H1 (cell line): Measurements from ENCODE around the gene LCLAT1. TPM values are rescaled to one million over a fixed set of nuclear protein-coding genes. Genes with fewer than 3 reads are reported as not detected.

Experiments
- CTCF ChIA-PET: fragments of 300-600 bp; sonication (Branson Sonifier 250); formaldehyde crosslinking; loops from one replicate; lab custom pipeline; 2021; ENCODE audit not compliant: partially characterized antibody; lab: Charles Lee
- POLR2A ChIA-PET: fragments of 300-600 bp; sonication (Branson Sonifier 250); formaldehyde crosslinking; loops from one replicate; lab custom pipeline; 2021; ENCODE audit warnings: inconsistent platforms; ENCODE audit not compliant: partially characterized antibody; lab: Charles Lee
- DNase-seq, 2 experiments: peaks; one replicate each; pipeline versions ENCODE4 v3.0.0 to v3.0.0-alpha.2; 2010 to 2022; ENCODE audit warnings: low spot score in 2 of 2, low read depth in 1 of 2, mixed read lengths in 1 of 2
- FAIRE-seq: peaks from 2 replicates; lab custom pipeline; 2011; peaks lifted over from hg19 to GRCh38; lab: Jason Lieb, UNC
- H2AFZ ChIP-seq: 2 replicates; pipeline ENCODE4 v1.8.1; 2012; ENCODE audit warnings: low read length, inconsistent platforms
- H2AK5ac ChIP-seq: 2 replicates; pipeline ENCODE4 v1.6.1; 2013; ENCODE audit warnings: low read depth, low read length
- H2BK120ac ChIP-seq: replicated peaks from 2 replicates; pipeline ENCODE3; 2013; ENCODE audit warnings: low read depth, low read length, inconsistent platforms
- H2BK12ac ChIP-seq: 2 replicates; pipeline ENCODE4 v1.6.1; 2013; ENCODE audit warnings: low read depth, low read length
- H2BK15ac ChIP-seq: 2 replicates; pipeline ENCODE4 v1.6.1; 2013; ENCODE audit warnings: low read length
- H2BK20ac ChIP-seq: 2 replicates; pipeline ENCODE4 v1.6.1; 2013; ENCODE audit warnings: low read length
- H2BK5ac ChIP-seq: 2 replicates; pipeline ENCODE4 v1.6.1; 2013; ENCODE audit warnings: low read depth, low read length
- H3K14ac ChIP-seq: 2 replicates; pipeline ENCODE4 v1.6.1; 2013; ENCODE audit warnings: inconsistent platforms; ENCODE audit not compliant: insufficient read length
- H3K18ac ChIP-seq: 2 replicates; pipeline ENCODE4 v1.6.1; 2013; ENCODE audit warnings: low read length; ENCODE audit errors: extremely low read depth
- H3K23ac ChIP-seq: 2 replicates; pipeline ENCODE4 v1.6.1; 2013; ENCODE audit warnings: inconsistent platforms; ENCODE audit not compliant: insufficient read length
- H3K23me2 ChIP-seq: 2 replicates; pipeline ENCODE4 v1.6.1; 2013; ENCODE audit warnings: low read depth, low read length
- H3K27ac ChIP-seq: 2 replicates; pipeline ENCODE4 v1.6.1; 2011; ENCODE audit warnings: low read depth, low read length, inconsistent platforms
- H3K27me3 ChIP-seq, 4 experiments: replicated peaks in 1 of 4; 1 replicate in 1 of 4; 2 replicates in 3 of 4; pipeline versions ENCODE4 v1.6.1 to v1.8.1; 2011 to 2013; ENCODE audit warnings: low read length in 3 of 4, mild to moderate bottlenecking in 3 of 4, inconsistent platforms in 2 of 4, mixed read lengths in 2 of 4, moderate library complexity in 1 of 4; ENCODE audit not compliant: control insufficient read depth in 3 of 4, insufficient read depth in 3 of 4; ENCODE audit errors: extremely low read depth in 1 of 4
- H3K36me3 ChIP-seq, 4 experiments: 2 replicates each; pipeline versions ENCODE4 v1.6.1 to v1.8.1; 2011 to 2013; ENCODE audit warnings: mild to moderate bottlenecking in 4 of 4, low read length in 3 of 4, moderate library complexity in 2 of 4, control low read depth in 1 of 4, inconsistent platforms in 1 of 4; ENCODE audit not compliant: insufficient read depth in 4 of 4, control insufficient read depth in 2 of 4
- H3K4ac ChIP-seq: replicated peaks from 2 replicates; pipeline ENCODE3; 2013; ENCODE audit warnings: low read length, low read depth, mixed read lengths, inconsistent platforms; ENCODE audit not compliant: insufficient read length
- H3K4me1 ChIP-seq, 4 experiments: replicated peaks in 1 of 4; 1 replicate in 1 of 4; 2 replicates in 3 of 4; pipeline versions ENCODE4 v1.6.1 to v1.8.1; 2011 to 2013; ENCODE audit warnings: low read length in 3 of 4, inconsistent platforms in 2 of 4, mixed read lengths in 1 of 4; ENCODE audit not compliant: insufficient read depth in 4 of 4, control insufficient read depth in 3 of 4
- H3K4me2 ChIP-seq, 2 experiments: 2 replicates each; pipeline versions ENCODE4 v1.6.1 to v1.8.1; 2011 to 2013; ENCODE audit warnings: low read depth in 2 of 2, low read length in 2 of 2, control low read depth in 1 of 2, inconsistent platforms in 1 of 2, mild to moderate bottlenecking in 1 of 2; ENCODE audit not compliant: insufficient read depth in 1 of 2
- H3K4me3 ChIP-seq, 4 experiments: fragments of 200-600, 300-600 bp in 1 of 4; sonication (generic), shearing (Covaris generic), sonication (Bioruptor Twin) in 1 of 4; 2 replicates each; pipeline versions ENCODE4 v1.5.1 to v1.8.1; 2011 to 2016; ENCODE audit warnings: low read length in 4 of 4, low read depth in 3 of 4, control low read depth in 2 of 4, inconsistent platforms in 2 of 4, mild to moderate bottlenecking in 2 of 4, mixed read lengths in 1 of 4, moderate library complexity in 1 of 4; ENCODE audit not compliant: insufficient read depth in 2 of 4; ENCODE audit errors: extremely low read depth in 1 of 4
- H3K56ac ChIP-seq: replicated peaks from 2 replicates; pipeline ENCODE3; 2013; ENCODE audit warnings: low read depth, mild to moderate bottlenecking, mixed read lengths, low read length, inconsistent platforms; ENCODE audit not compliant: insufficient read length
- H3K79me1 ChIP-seq: 2 replicates; pipeline ENCODE4 v1.6.1; 2013; ENCODE audit warnings: low read depth, low read length, control low read depth
- H3K79me2 ChIP-seq, 2 experiments: 2 replicates each; pipeline versions ENCODE4 v1.6.1 to v1.8.1; 2012 to 2013; ENCODE audit warnings: low read length in 2 of 2, mild to moderate bottlenecking in 2 of 2, inconsistent platforms in 1 of 2; ENCODE audit not compliant: insufficient read depth in 2 of 2, control insufficient read depth in 1 of 2
- H3K9ac ChIP-seq, 4 experiments: replicated peaks in 1 of 4; 1 replicate in 1 of 4; 2 replicates in 3 of 4; pipeline versions ENCODE4 v1.6.1 to v1.8.1; 2011 to 2013; ENCODE audit warnings: low read depth in 3 of 4, low read length in 3 of 4, control low read depth in 2 of 4, mild to moderate bottlenecking in 2 of 4, moderate library complexity in 2 of 4, inconsistent platforms in 1 of 4; ENCODE audit errors: extremely low read depth in 1 of 4
- H3K9me3 ChIP-seq, 2 experiments: 2 replicates each; pipeline versions ENCODE4 v1.6.1 to v1.8.1; 2012 to 2013; ENCODE audit warnings: mild to moderate bottlenecking in 2 of 2, moderate library complexity in 2 of 2, control low read depth in 1 of 2, inconsistent platforms in 1 of 2, low read depth in 1 of 2, low read length in 1 of 2, mixed read lengths in 1 of 2; ENCODE audit not compliant: insufficient read depth in 2 of 2
- H4K20me1 ChIP-seq, 2 experiments: replicated peaks in 1 of 2; 2 replicates each; pipeline versions ENCODE3 to v1.8.1; 2011 to 2013; ENCODE audit warnings: inconsistent platforms in 2 of 2, low read length in 2 of 2, mild to moderate bottlenecking in 1 of 2; ENCODE audit not compliant: insufficient read depth in 2 of 2, control insufficient read depth in 1 of 2
- H4K5ac ChIP-seq: 2 replicates; pipeline ENCODE4 v1.6.1; 2013; ENCODE audit warnings: low read length, low read depth, mixed read lengths, inconsistent platforms; ENCODE audit not compliant: insufficient read length
- H4K8ac ChIP-seq: 2 replicates; pipeline ENCODE4 v1.8.0; 2013; ENCODE audit warnings: mild to moderate bottlenecking, moderate library complexity, low read length, inconsistent platforms; ENCODE audit not compliant: insufficient read depth; ENCODE audit errors: extremely low read depth
- H4K91ac ChIP-seq: replicated peaks from 2 replicates; pipeline ENCODE3; 2013; ENCODE audit warnings: low read length, mixed read lengths, inconsistent platforms; ENCODE audit not compliant: insufficient read length
- ASH2L ChIP-seq: fragments of 200-600, 300-600 bp; sonication (generic); IDR thresholded peaks from one replicate; pipeline ENCODE4 v1.7.1; 2017; ENCODE audit warnings: low read length
- CBX8 ChIP-seq: fragments of 300-800, 300-1000 bp; sonication (generic); IDR thresholded peaks from 2 replicates; pipeline ENCODE4 v1.7.1; 2016; ENCODE audit warnings: low read depth, low read length, borderline replicate concordance
- CTCF ChIP-seq, 3 experiments: IDR thresholded peaks; 1 replicate in 2 of 3; 2 replicates in 1 of 3; pipeline versions ENCODE4 v1.5.1 to v1.6.1; 2011; ENCODE audit warnings: low read length in 3 of 3, mild to moderate bottlenecking in 3 of 3, inconsistent platforms in 2 of 3, low read depth in 1 of 3, moderate library complexity in 1 of 3; ENCODE audit not compliant: insufficient read depth in 1 of 3; ENCODE audit errors: control extremely low read depth in 1 of 3
- EGR1 ChIP-seq: IDR thresholded peaks from 2 replicates; pipeline ENCODE4 v1.6.1; 2011; ENCODE audit warnings: low read depth, low read length, borderline replicate concordance
- GTF2F1 ChIP-seq: IDR thresholded peaks from 2 replicates; pipeline ENCODE4 v1.6.1; 2012; ENCODE audit warnings: low read depth, low read length, improper control_type of control experiment, borderline replicate concordance
- JUND ChIP-seq: IDR thresholded peaks from 2 replicates; pipeline ENCODE4 v1.6.1; 2011; ENCODE audit warnings: mild to moderate bottlenecking, improper control_type of control experiment, low read length
- KDM4A ChIP-seq: IDR thresholded peaks from one replicate; pipeline ENCODE4 v1.7.1; 2012; ENCODE audit warnings: low read depth, mild to moderate bottlenecking, moderate library complexity, low read length, inconsistent platforms; ENCODE audit not compliant: severe bottlenecking
- SIRT6 ChIP-seq: IDR thresholded peaks from one replicate; pipeline ENCODE4 v1.7.1; 2012; ENCODE audit warnings: low read length, inconsistent platforms
- SIX5 ChIP-seq: IDR thresholded peaks from 2 replicates; pipeline ENCODE4 v1.6.1; 2011; ENCODE audit warnings: mild to moderate bottlenecking, low read depth, low read length
- WGBS, 2 experiments: shearing (Covaris generic) in 1 of 2; methylation state at CpG; one replicate each; pipeline versions ENCODE4 v1.1.6 to v1.1.7; 2013 to 2015; ENCODE audit warnings: low lambda C conversion rate in 2 of 2, mixed read lengths in 2 of 2, inconsistent platforms in 1 of 2, low coverage in 1 of 2, missing lambda C conversion rate in 1 of 2; ENCODE audit not compliant: insufficient replicate concordance in 2 of 2, insufficient coverage in 1 of 2, insufficient read length in 1 of 2; ENCODE audit errors: extremely low coverage in 1 of 2, missing lambda C conversion rate in 1 of 2; 5-methylcytosine and 5-hydroxymethylcytosine counted together
- polyA plus RNA-seq, 7 experiments: library from polyadenylated mRNA; depleted of rRNA in 3 of 7; stranded (reverse) in 5 of 7; unstranded in 2 of 7; fragments of >200 nt in 5 of 7; fragments of 200-250 nt in 2 of 7; gene quantifications; 1 replicate in 5 of 7; 2 replicates in 1 of 7; 4 replicates in 1 of 7; pipeline versions ENCODE4 v1.2.1 to v1.2.3, GENCODE V29; 2011 to 2013; ENCODE audit warnings: missing spikeins in 2 of 7, mixed read lengths in 2 of 7
- total RNA-seq: library from RNA; stranded (reverse); fragmentation: NEBNext Ultra II Directional; extraction: Animal tissue kit (Norgen Biotek cat#: 25700); gene quantifications from 2 replicates; pipeline ENCODE4 v1.2.1, GENCODE V29; 2021

LCLAT1 gene
- total and polyA plus RNA-seq, 2 of the 8 experiments (the other 6 are each of a cell fraction or from before 2014, with no cell fraction given): 7.6 to 22.0 TPM

GRCh38 chr2:30652271-30652915, 205.3 kb downstream of the LCLAT1 start:
- H2BK12ac ChIP-seq: peak overlapping the region; percentile 13; the same call in 1 of the 2 replicates
- H3K9ac ChIP-seq: no peak overlapping the region
- ChIA-PET CTCF (interaction anchor here (0.6 to 3.1 kb wide), 4 partner anchors 10 to 205 kb away, joined by 3 to 12 read pairs (median 4); no protein-coding TSS in a partner anchor), POLR2A (interaction anchor here (1.2 kb wide), 1 partner anchor 9 kb away, joined by 4 read pairs; no protein-coding TSS in a partner anchor)
- H4K91ac ChIP-seq: no peak overlapping the region
- H3K4me3 ChIP-seq: peak overlapping the region in 1 of 4 experiments; percentile 29; a peak in 2 of 8 replicates
- peak; percentile 95 for FAIRE-seq
- H4K20me1 ChIP-seq: no peaks in the 10 kb centered on the region
- no peak overlapping the region for H2BK5ac ChIP-seq
- peaks cover 0 to 6% (median 5%) of the 10 kb centered on the region in 4 experiments; a peak in 4 of 7 replicates for H3K27me3 ChIP-seq
- peaks cover 7 to 11% (median 9%) of the 10 kb centered on the region in 4 experiments; a peak in 6 of 7 replicates for H3K4me1 ChIP-seq
- H3K79me1 ChIP-seq: no peaks in the 10 kb centered on the region
- no peaks in the 10 kb centered on the region for H3K23me2 ChIP-seq
- H3K23ac ChIP-seq: no peak overlapping the region
- no peak overlapping the region for H3K56ac ChIP-seq
- WGBS, 2 experiments: 50% methylated on average over 8 of the region's 8 CpGs; no CpG with 5 or more reads in 1 of the 2 experiments
- peak; percentile 21 to 48 for DNase-seq
- no peak overlapping the region for H4K8ac ChIP-seq
- H3K9me3 ChIP-seq: no peaks in the 10 kb centered on the region
- H3K4me2 ChIP-seq: peak overlapping the region; percentile 53 to 63
- H2AFZ ChIP-seq: no peak overlapping the region
- H3K4ac ChIP-seq: no peak overlapping the region
- H2BK15ac ChIP-seq: no peak overlapping the region
- no peaks in the 10 kb centered on the region for H3K36me3 ChIP-seq
- H2BK120ac ChIP-seq: no peak overlapping the region
- H3K79me2 ChIP-seq: no peaks in the 10 kb centered on the region
- no peak overlapping the region for H3K27ac ChIP-seq
- no peak overlapping the region for H3K14ac ChIP-seq
- peak overlapping the region; percentile 17; the same call in 1 of the 2 replicates for H3K18ac ChIP-seq
- H2AK5ac ChIP-seq: peak overlapping the region; percentile 79; the same call in 1 of the 2 replicates
- 0 out of 2 replicates have a peak overlapping the region, but pooled peaks have one; percentile 13 for H2BK20ac ChIP-seq
- H4K5ac ChIP-seq: no peak overlapping the region
- TF ChIP-seq SIX5: no peak
- no peak for TF ChIP-seq CTCF (IDR thresholded peaks at IDR 0.05; ENCODE audit: control extremely low read depth in 1 of 3, insufficient read depth in 1 of 3, low read depth in 1 of 3, low read length in 3 of 3)
- TF ChIP-seq ASH2L: no peak
- no peak for TF ChIP-seq GTF2F1
- no peak for TF ChIP-seq JUND
- TF ChIP-seq CBX8: no peak
- TF ChIP-seq KDM4A: no peak
- no peak for TF ChIP-seq EGR1
- TF ChIP-seq SIRT6: no peak
